ENCODE measurements around the gene CHODL.

DNA sequence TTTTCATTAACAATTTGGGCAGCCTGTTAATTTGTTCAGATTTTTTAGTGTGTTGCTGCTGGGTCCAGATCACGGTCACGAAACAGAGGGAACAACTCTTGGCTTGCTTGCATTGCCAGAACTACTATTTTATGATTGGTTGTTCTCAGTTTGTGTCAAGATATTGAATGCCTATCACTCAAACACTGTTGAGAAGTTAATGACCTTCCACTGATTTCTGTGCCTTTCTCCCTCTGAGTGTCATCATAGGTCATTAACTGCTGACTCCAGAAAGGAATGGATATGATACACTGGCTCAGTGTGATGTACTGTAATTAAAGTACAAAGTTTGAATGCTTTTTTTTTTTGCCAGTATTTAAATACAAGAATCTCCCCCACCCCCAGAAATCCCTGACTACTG, 9.2 kb downstream of the CHODL start:
- TF ChIP-seq SREBF2 (IDR thresholded peaks at IDR 0.05) (no peak), POLR2A (IDR thresholded peaks at IDR 0.05; ENCODE audit: low read length) (no peak), KDM1A (IDR thresholded peaks at IDR 0.05; ENCODE audit: low read depth) (no peak), BHLHE40 (IDR thresholded peaks at IDR 0.05; ENCODE audit: low read depth, low read length) (no peak)
- TF ChIP-seq, protein P1, sequence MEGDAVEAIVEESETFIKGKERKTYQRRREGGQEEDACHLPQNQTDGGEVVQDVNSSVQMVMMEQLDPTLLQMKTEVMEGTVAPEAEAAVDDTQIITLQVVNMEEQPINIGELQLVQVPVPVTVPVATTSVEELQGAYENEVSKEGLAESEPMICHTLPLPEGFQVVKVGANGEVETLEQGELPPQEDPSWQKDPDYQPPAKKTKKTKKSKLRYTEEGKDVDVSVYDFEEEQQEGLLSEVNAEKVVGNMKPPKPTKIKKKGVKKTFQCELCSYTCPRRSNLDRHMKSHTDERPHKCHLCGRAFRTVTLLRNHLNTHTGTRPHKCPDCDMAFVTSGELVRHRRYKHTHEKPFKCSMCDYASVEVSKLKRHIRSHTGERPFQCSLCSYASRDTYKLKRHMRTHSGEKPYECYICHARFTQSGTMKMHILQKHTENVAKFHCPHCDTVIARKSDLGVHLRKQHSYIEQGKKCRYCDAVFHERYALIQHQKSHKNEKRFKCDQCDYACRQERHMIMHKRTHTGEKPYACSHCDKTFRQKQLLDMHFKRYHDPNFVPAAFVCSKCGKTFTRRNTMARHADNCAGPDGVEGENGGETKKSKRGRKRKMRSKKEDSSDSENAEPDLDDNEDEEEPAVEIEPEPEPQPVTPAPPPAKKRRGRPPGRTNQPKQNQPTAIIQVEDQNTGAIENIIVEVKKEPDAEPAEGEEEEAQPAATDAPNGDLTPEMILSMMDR (IDR thresholded peaks at IDR 0.05) = no peak
- TF ChIP-seq, protein P2, sequence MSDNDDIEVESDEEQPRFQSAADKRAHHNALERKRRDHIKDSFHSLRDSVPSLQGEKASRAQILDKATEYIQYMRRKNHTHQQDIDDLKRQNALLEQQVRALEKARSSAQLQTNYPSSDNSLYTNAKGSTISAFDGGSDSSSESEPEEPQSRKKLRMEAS (IDR thresholded peaks at IDR 0.05) = no peak
